IMR-90 (cell line): ENCODE data around the gene SLF2. TPM values are rescaled to one million over a fixed set of nuclear protein-coding genes. Genes with fewer than 3 reads are reported as not detected.

Experiments
- ATAC-seq: fragments of 200-7000 bp; cut with Tn5 transposase; 2 replicates; pipeline ENCODE4 v1.9.1; 2020; ENCODE audit warnings: low read depth, mild to moderate bottlenecking, moderate library complexity
- BruUV-seq: library from RNA; stranded (reverse); fragments of 400-500 nt; replicated peaks from 2 replicates; lab custom pipeline; 2021; lab: Mats Ljungman, UMichigan
- CTCF ChIA-PET: fragments of 300-600 bp; formaldehyde crosslinking; extraction: SDS; loops from one replicate; lab custom pipeline; 2021; ENCODE audit warnings: antibody characterized with exemption; lab: Yijun Ruan, JAX
- POLR2A ChIA-PET: fragments of 300-600 bp; sonication (Branson Sonifier 250); formaldehyde crosslinking; loops from one replicate; lab custom pipeline; 2022; ENCODE audit warnings: antibody characterized with exemption; ENCODE audit not compliant: unreplicated experiment; lab: Charles Lee
- DNase-seq: peaks from one replicate; pipeline ENCODE4 v3.0.0; 2013
- H2AFZ ChIP-seq: replicated peaks from 2 replicates; pipeline ENCODE3; 2013; ENCODE audit warnings: low read length, mild to moderate bottlenecking; ENCODE audit not compliant: poor library complexity
- H2AK5ac ChIP-seq: 2 replicates; pipeline ENCODE4 v1.6.1; 2013; ENCODE audit warnings: low read depth, low read length, inconsistent platforms
- H2AK9ac ChIP-seq: replicated peaks from 2 replicates; pipeline ENCODE3; 2013; ENCODE audit warnings: mild to moderate bottlenecking, low read depth, low read length, moderate library complexity; ENCODE audit not compliant: poor library complexity
- H2BK120ac ChIP-seq: 2 replicates; pipeline ENCODE4 v1.6.1; 2013; ENCODE audit warnings: low read depth, low read length, inconsistent platforms
- H2BK15ac ChIP-seq: 3 replicates; pipeline ENCODE4 v1.6.1; 2013; ENCODE audit warnings: low read depth, low read length, inconsistent platforms
- H2BK20ac ChIP-seq: 2 replicates; pipeline ENCODE4 v1.6.1; 2013; ENCODE audit warnings: low read depth, mild to moderate bottlenecking, inconsistent platforms, low read length, moderate library complexity
- H2BK5ac ChIP-seq: 2 replicates; pipeline ENCODE4 v1.6.1; 2013; ENCODE audit warnings: mild to moderate bottlenecking, low read depth, low read length, inconsistent platforms; ENCODE audit not compliant: poor library complexity, severe bottlenecking
- H3K14ac ChIP-seq: replicated peaks from 2 replicates; pipeline ENCODE4 v1.6.1; 2013; ENCODE audit warnings: low read depth, low read length, inconsistent platforms
- H3K18ac ChIP-seq: 2 replicates; pipeline ENCODE4 v1.6.1; 2013; ENCODE audit warnings: low read depth, low read length, control low read depth
- H3K23ac ChIP-seq: 2 replicates; pipeline ENCODE4 v1.6.1; 2013; ENCODE audit warnings: low read depth, low read length, inconsistent platforms
- H3K27ac ChIP-seq: 2 replicates; pipeline ENCODE4 v1.5.1; 2013; ENCODE audit warnings: mild to moderate bottlenecking, control low read depth, low read length; ENCODE audit not compliant: insufficient read depth
- H3K27me3 ChIP-seq: 2 replicates; pipeline ENCODE4 v1.6.1; 2013; ENCODE audit warnings: low read length; ENCODE audit not compliant: control insufficient read depth, insufficient read depth
- H3K36me3 ChIP-seq: 2 replicates; pipeline ENCODE4 v1.6.1; 2013; ENCODE audit warnings: low read length, mixed read lengths; ENCODE audit not compliant: control insufficient read depth, insufficient read depth
- H3K4ac ChIP-seq: 2 replicates; pipeline ENCODE4 v1.6.1; 2013; ENCODE audit warnings: low read depth, low read length, inconsistent platforms
- H3K4me1 ChIP-seq: 2 replicates; pipeline ENCODE4 v1.6.1; 2013; ENCODE audit warnings: low read length, mixed read lengths; ENCODE audit not compliant: control insufficient read depth, insufficient read depth
- H3K4me2 ChIP-seq: 2 replicates; pipeline ENCODE4 v1.6.1; 2013; ENCODE audit warnings: low read depth, mild to moderate bottlenecking, control low read depth, low read length, moderate library complexity
- H3K4me3 ChIP-seq: 2 replicates; pipeline ENCODE4 v1.5.1; 2013; ENCODE audit warnings: low read depth, mild to moderate bottlenecking, control low read depth, low read length, moderate library complexity; ENCODE audit not compliant: insufficient read depth
- H3K56ac ChIP-seq: 2 replicates; pipeline ENCODE4 v1.6.1; 2013; ENCODE audit warnings: low read length, inconsistent platforms; ENCODE audit not compliant: insufficient read depth; ENCODE audit errors: extremely low read depth
- H3K79me1 ChIP-seq, 2 experiments: 2 replicates each; pipeline ENCODE4 v1.6.1; 2013; ENCODE audit warnings: low read length in 2 of 2, inconsistent platforms in 1 of 2, low read depth in 1 of 2
- H3K9ac ChIP-seq: 2 replicates; pipeline ENCODE4 v1.6.1; 2013; ENCODE audit warnings: low read depth, low read length, control low read depth
- H3K9me1 ChIP-seq: 2 replicates; pipeline ENCODE4 v1.6.1; 2013; ENCODE audit warnings: low read length, inconsistent platforms; ENCODE audit not compliant: insufficient read depth
- H3K9me3 ChIP-seq: 2 replicates; pipeline ENCODE4 v1.6.1; 2013; ENCODE audit warnings: low read length; ENCODE audit not compliant: control insufficient read depth, insufficient read depth
- H4K20me1 ChIP-seq: 2 replicates; pipeline ENCODE4 v1.6.1; 2013; ENCODE audit warnings: low read length, inconsistent platforms; ENCODE audit not compliant: insufficient read depth
- H4K5ac ChIP-seq: 2 replicates; pipeline ENCODE4 v1.6.1; 2013; ENCODE audit warnings: mild to moderate bottlenecking, low read depth, low read length, control low read depth
- H4K8ac ChIP-seq, 2 experiments: 2 replicates each; pipeline ENCODE4 v1.6.1; 2013; ENCODE audit warnings: low read depth in 2 of 2, low read length in 2 of 2, control low read depth in 1 of 2, inconsistent platforms in 1 of 2
- H4K91ac ChIP-seq: 2 replicates; pipeline ENCODE4 v1.6.1; 2013; ENCODE audit warnings: low read depth, low read length, inconsistent platforms; ENCODE audit not compliant: insufficient read depth
- CTCF ChIP-seq: conservative IDR thresholded peaks from 2 replicates; pipeline ENCODE4 v1.5.1; 2012; ENCODE audit warnings: mild to moderate bottlenecking, low read depth, low read length, improper control_type of control experiment
- FOS ChIP-seq: fragments of 150-350 bp; IDR thresholded peaks from 2 replicates; pipeline ENCODE4 v1.6.1; 2016; ENCODE audit warnings: low read depth, low read length
- MAZ ChIP-seq: IDR thresholded peaks from 2 replicates; pipeline ENCODE4 v1.6.1; 2012; ENCODE audit warnings: low read depth, mild to moderate bottlenecking, low read length, improper control_type of control experiment, moderate library complexity, borderline replicate concordance
- MXI1 ChIP-seq: IDR thresholded peaks from 2 replicates; pipeline ENCODE4 v1.6.1; 2012; ENCODE audit warnings: low read depth, mild to moderate bottlenecking, low read length, moderate library complexity, borderline replicate concordance
- RAD21 ChIP-seq: IDR thresholded peaks from 2 replicates; pipeline ENCODE4 v1.6.1; 2012; ENCODE audit warnings: low read length, improper control_type of control experiment
- RCOR1 ChIP-seq: IDR thresholded peaks from 2 replicates; pipeline ENCODE4 v1.6.1; 2012; ENCODE audit warnings: mild to moderate bottlenecking, low read length, improper control_type of control experiment; ENCODE audit not compliant: insufficient replicate concordance
- SMC3 ChIP-seq: fragments of 150-350 bp; IDR thresholded peaks from 2 replicates; pipeline ENCODE4 v1.6.1; 2016; ENCODE audit warnings: low read depth, mild to moderate bottlenecking, antibody characterized with exemption, low read length, moderate library complexity
- WGBS, 2 experiments: methylation state at CpG; one replicate each; pipeline versions ENCODE4 v1.1.5 to v1.1.7; 2013; ENCODE audit warnings: missing lambda C conversion rate in 2 of 2; ENCODE audit not compliant: insufficient read length in 1 of 2; ENCODE audit errors: extremely low coverage in 2 of 2; 5-methylcytosine and 5-hydroxymethylcytosine counted together
- dilution Hi-C: fragments of 300-500 bp; cut with HindIII; formaldehyde crosslinking; loops from one replicate; pipeline ENCODE4 v1.14.3; 2018; ENCODE audit warnings: low sequenced_read_pairs; ENCODE audit not compliant: unreplicated experiment
- in situ Hi-C: fragments of 300-500 bp; cut with MboI; formaldehyde crosslinking; loops from 3 replicates; pipeline ENCODE4 v1.14.3; 2019; ENCODE audit warnings: low sequenced_read_pairs, inconsistent platforms, mixed read lengths
- intact Hi-C: fragments of 100-400 bp; cut with micrococcal nuclease; formaldehyde crosslinking; loops from 2 replicates; pipeline ENCODE4 v1.10.0; 2022
- polyA plus RNA-seq, 3 experiments: library from polyadenylated mRNA; depleted of rRNA; stranded (reverse); fragments of >200 nt; gene quantifications; 2 replicates each; pipeline ENCODE4 v1.2.3, GENCODE V29; 2012; ENCODE audit warnings: low replicate concordance in 1 of 3
- total RNA-seq: library from RNA; depleted of rRNA; stranded (reverse); fragments of >200 nt; gene quantifications from 2 replicates; pipeline ENCODE4 v1.2.3, GENCODE V29; 2012

Gene SLF2
- total and polyA plus RNA-seq, 2 of the 4 experiments (the other 2 are of a cell fraction) = 8.5 to 21.7 TPM

GRCh38 chr10:100934084-100934659, 21.4 kb downstream of the SLF2 start:
- POLR2A ChIA-PET = no interaction called here
- CTCF ChIA-PET = interaction anchor here (1.6 kb wide), 1 partner anchor 14 kb away, joined by 4 read pairs; no protein-coding TSS in a partner anchor

More at GRCh38 chr10:100934084-100934659, 21.4 kb downstream of the SLF2 start:
- intact Hi-C loops (no loop called here), in situ Hi-C loops (loop anchor here (25.0 kb wide), 1 partner anchor 878 kb away; the partner anchor contains the start of gene OGA), dilution Hi-C loops (no loop called here)
- Histone ChIP-seq H2BK20ac (no peak overlapping the region), H2AK9ac (no peak overlapping the region), H3K9ac (no peak overlapping the region), H4K20me1 (no peaks in the 10 kb centered on the region), H2BK5ac (no peak overlapping the region), H3K9me1 (no peaks in the 10 kb centered on the region), H2AK5ac (no peak overlapping the region), H3K27ac (no peak overlapping the region), H4K5ac (no peak overlapping the region), H3K4me1 (peaks cover 3% of the 10 kb centered on the region), H3K27me3 (no peaks in the 10 kb centered on the region), H3K4me3 (no peak overlapping the region), H3K36me3 (peaks cover 51% of the 10 kb centered on the region), H2AFZ (no peak overlapping the region), H3K4me2 (no peak overlapping the region), H3K18ac (no peak overlapping the region), H3K4ac (no peak overlapping the region), H3K79me1 (peaks cover 0 to 15% of the 10 kb centered on the region in 2 experiments; a peak in 3 of 4 replicates), H4K91ac (no peak overlapping the region), H2BK15ac (no peak overlapping the region), H2BK120ac (no peak overlapping the region), H3K14ac (no peak overlapping the region), H3K56ac (no peak overlapping the region), H4K8ac (no peak overlapping the region), H3K9me3 (no peaks in the 10 kb centered on the region), H3K23ac (no peak overlapping the region)
- no peak for TF ChIP-seq MXI1
- TF ChIP-seq RCOR1 = no peak
- TF ChIP-seq FOS = no peak
- TF ChIP-seq CTCF = peak; percentile 37
- no peak for TF ChIP-seq MAZ
- 0 out of 2 replicates have a peak, but pooled peaks have one; percentile 11 for TF ChIP-seq RAD21
- peak; percentile 23; the same call in 1 of the 2 replicates for TF ChIP-seq SMC3
- DNase-seq = no peak
- WGBS, 2 experiments = no CpG with 5 or more reads among the region's 3 CpGs
- BruUV-seq = no TSS peak
- no peak for ATAC-seq
